ENCODE data around the gene ALKBH5. TPM values are rescaled to one million over a fixed set of nuclear protein-coding genes. Genes with fewer than 3 reads are reported as not detected.

The ALKBH5 gene
- total and polyA plus RNA-seq, 2 of the 8 experiments (the other 6 are each of a cell fraction or from before 2014, with no cell fraction given) = 63.7 to 86.4 TPM

- TF ChIP-seq ATF3 (IDR thresholded peaks at IDR 0.05; ENCODE audit: insufficient read depth, low read depth, low read length) = no peak
- TF ChIP-seq CHD2 (IDR thresholded peaks at IDR 0.05; ENCODE audit: low read length) = no peak
- peak; percentile 96 for TF ChIP-seq EGR1 (IDR thresholded peaks at IDR 0.05; ENCODE audit: borderline replicate concordance, low read depth, low read length)
- TF ChIP-seq FOSL1 (IDR thresholded peaks at IDR 0.05; ENCODE audit: insufficient read depth, low read depth, low read length) = no peak
- TF ChIP-seq GTF2F1 (IDR thresholded peaks at IDR 0.05; ENCODE audit: borderline replicate concordance, low read depth, low read length) = no peak
- no peak for TF ChIP-seq YY1 (IDR thresholded peaks at IDR 0.05; ENCODE audit: low read depth, low read length)
- TF ChIP-seq JUND (IDR thresholded peaks at IDR 0.05; ENCODE audit: low read length) = no peak
- no peak for TF ChIP-seq SRF (IDR thresholded peaks at IDR 0.05; ENCODE audit: low read depth, low read length)
- no peak for TF ChIP-seq HDAC2 (IDR thresholded peaks at IDR 0.05; ENCODE audit: borderline replicate concordance in 1 of 2, low read depth in 2 of 2, low read length in 2 of 2)
- TF ChIP-seq ATF2 (IDR thresholded peaks at IDR 0.05; ENCODE audit: low read length) = no peak
- TF ChIP-seq RFX5 (IDR thresholded peaks at IDR 0.05; ENCODE audit: borderline replicate concordance, low read depth, low read length) = no peak
- no peak for TF ChIP-seq MAFK (IDR thresholded peaks at IDR 0.05; ENCODE audit: low read depth, low read length)
- TF ChIP-seq JUN (IDR thresholded peaks at IDR 0.05; ENCODE audit: low read depth, low read length) = no peak
- TF ChIP-seq CBX8 (IDR thresholded peaks at IDR 0.05; ENCODE audit: borderline replicate concordance, low read depth, low read length) = no peak
- TF ChIP-seq SIRT6 (IDR thresholded peaks at IDR 0.05; ENCODE audit: low read length) = no peak
- no peak for TF ChIP-seq MAX (IDR thresholded peaks at IDR 0.05)
- no peak for TF ChIP-seq GABPA (IDR thresholded peaks at IDR 0.05; ENCODE audit: borderline replicate concordance, insufficient read depth, low read length)
- TF ChIP-seq CREB1 (IDR thresholded peaks at IDR 0.05) = peak; percentile 92
- no peak for TF ChIP-seq RAD21 (IDR thresholded peaks at IDR 0.05 in 1 of 2, conservative IDR thresholded peaks at IDR 0.05 in 1 of 2; ENCODE audit: low read depth in 2 of 2, low read length in 2 of 2)
- no peak for TF ChIP-seq EZH2 (IDR thresholded peaks at IDR 0.05; ENCODE audit: low read depth, low read length, severe bottlenecking)
- TF ChIP-seq SIX5 (IDR thresholded peaks at IDR 0.05; ENCODE audit: low read depth, low read length) = no peak
Measured at GRCh38 chr17:18158022-18158600, 25.5 kb upstream of the ALKBH5 start (continued).
